Cortex of kidney (tissue), 1 donor: ENCODE results near the gene PHETA2.
"Not testable (repeated sequence)": the region's sequence is repeated elsewhere in the genome, so short reads cannot be mapped to it uniquely, and the experiment has no call there.

Experiments used
- DNase-seq: peaks from one replicate; lab custom pipeline; 2025; lab: John Stamatoyannopoulos, UW

Gene PHETA2

GRCh38 chr22:42070517-42071422, 3.3 kb upstream of the PHETA2 start, which contains the start of gene NAGA:
TSS of gene NAGA (minus strand) at chr22:42070812. CDS start at chr22:42070297, 515 bp downstream.
- DNase-seq, result peak; percentile 83

GRCh38 chr22:42071508-42071907, 2.5 kb upstream of the PHETA2 start:
- DNase-seq, result not testable (repeated sequence)

- no peak for DNase-seq
Measured at GRCh38 chr22:42072606-42073330, 1.3 kb upstream of the PHETA2 start.

- no peak for DNase-seq
Measured at GRCh38 chr22:42073621-42074041, 417 bp upstream of the PHETA2 start.

- no peak for DNase-seq
Measured at GRCh38 chr22:42074846-42075676, 1.0 kb downstream of the PHETA2 start.

GRCh38 chr22:42076764-42077485, 2.9 kb downstream of the PHETA2 start:
- DNase-seq, result no peak

GRCh38 chr22:42077486-42078125, 3.6 kb downstream of the PHETA2 start:
- no peak for DNase-seq

- no peak for DNase-seq
Measured at GRCh38 chr22:42078469-42079318, 4.6 kb downstream of the PHETA2 start.

- DNase-seq, result peak; percentile 96
Measured at GRCh38 chr22:42079319-42080251, 5.5 kb downstream of the PHETA2 start, which contains the start of gene SMDT1. TSS of gene SMDT1 (plus strand) at chr22:42079700. CDS start at chr22:42079769, 69 bp downstream.

GRCh38 chr22:42080287-42080686, 6.2 kb downstream of the PHETA2 start:
- DNase-seq, result no peak

- no peak for DNase-seq
Measured at GRCh38 chr22:42083119-42083518, 9.1 kb downstream of the PHETA2 start.

- DNase-seq, result no peak
Measured at GRCh38 chr22:42084874-42085273, 10.8 kb downstream of the PHETA2 start.

- no peak for DNase-seq
Measured at GRCh38 chr22:42086051-42086450, 12.0 kb downstream of the PHETA2 start.

- peak; percentile 82 for DNase-seq
Measured at GRCh38 chr22:42090596-42091454, 16.8 kb downstream of the PHETA2 start, which contains the start of gene NDUFA6. TSS of gene NDUFA6 (minus strand) at chr22:42090772. CDS start at chr22:42090744, 28 bp downstream.

- DNase-seq, result no peak
Measured at GRCh38 chr22:42091455-42091782, 17.4 kb downstream of the PHETA2 start.

GRCh38 chr22:42101199-42101598, 27.2 kb downstream of the PHETA2 start:
- DNase-seq, result no peak

- DNase-seq, result not testable (repeated sequence)
Measured at GRCh38 chr22:42104332-42104860, 30.3 kb downstream of the PHETA2 start.
